ENCODE results near the gene TAB2. TPM values are rescaled to one million over a fixed set of nuclear protein-coding genes. Genes with fewer than 3 reads are reported as not detected.
"Not testable (repeated sequence)": the region's sequence is repeated elsewhere in the genome, so short reads cannot be mapped to it uniquely, and the experiment has no call there.

The TAB2 gene
- total and polyA plus RNA-seq, 2 donors (not counting 3 experiments of a cell fraction or from before 2014, with no cell fraction given), result 26.0 to 37.4 TPM

- H3K4me3 ChIP-seq (replicated peaks in 1 of 3; ENCODE audit: insufficient read depth in 1 of 3, low read depth in 1 of 3, low read length in 3 of 3), result peak overlapping the region; percentile 69 to 95 (median 88)
- H2AFZ ChIP-seq (ENCODE audit: low read depth, low read length), result no peak overlapping the region
- peaks cover 24% of the 10 kb centered on the region for H4K20me1 ChIP-seq (replicated peaks; ENCODE audit: control insufficient read depth, extremely low read depth, insufficient read depth, low read length)
- peak overlapping the region; percentile 41 for H3K9ac ChIP-seq (replicated peaks; ENCODE audit: extremely low read depth, insufficient read depth, low read length)
- H3K36me3 ChIP-seq (ENCODE audit: control insufficient read depth in 2 of 2, extremely low read depth in 1 of 2, insufficient read depth in 2 of 2, low read length in 2 of 2), result no peaks in the 10 kb centered on the region
- H3K27me3 ChIP-seq (ENCODE audit: control insufficient read depth in 2 of 2, insufficient read depth in 2 of 2, low read length in 2 of 2), result peaks cover 6 to 17% of the 10 kb centered on the region in 2 experiments
- dilution Hi-C loops (cut with MboI; ENCODE audit: extremely low pct_ligation_motif_present, low sequenced_read_pairs), result no loop called here
- no peaks in the 10 kb centered on the region for H3K9me1 ChIP-seq (replicated peaks; ENCODE audit: control insufficient read depth, extremely low read depth, insufficient read depth, low read length)
- ChIA-PET POLR2A (no interaction called here), CTCF (interaction anchor here (1.2 to 5.6 kb wide), 2 partner anchors 14 to 112 kb away, joined by 3 to 49 read pairs; no protein-coding TSS in a partner anchor)
- intact Hi-C loops (cut with micrococcal nuclease), result loop anchor here (5.0 kb wide), 1 partner anchor 93 kb away; no protein-coding TSS in a partner anchor
- peaks cover 67% of the 10 kb centered on the region for H3K79me2 ChIP-seq (ENCODE audit: control insufficient read depth, insufficient read depth, low read length)
- DNase-seq (ENCODE audit: low read depth, low spot score) (peak; percentile 50), FAIRE-seq (no peak)
- peak overlapping the region; percentile 95 for H3K4me2 ChIP-seq (ENCODE audit: insufficient read depth, low read length)
- H3K9me3 ChIP-seq (replicated peaks; ENCODE audit: control insufficient read depth, insufficient read depth, low read length), result no peaks in the 10 kb centered on the region
- peaks cover 18% of the 10 kb centered on the region for H3K4me1 ChIP-seq (ENCODE audit: control insufficient read depth, extremely low read depth, insufficient read depth, low read length)
- TF ChIP-seq MYC (IDR thresholded peaks at IDR 0.05; ENCODE audit: low read depth, low read length), result no peak
- no peak for TF ChIP-seq CTCF (IDR thresholded peaks at IDR 0.05; ENCODE audit: extremely low read depth in 1 of 2, insufficient read depth in 1 of 2, low read depth in 1 of 2, low read length in 2 of 2)
- TF ChIP-seq POLR2AphosphoS5 (IDR thresholded peaks at IDR 0.05; ENCODE audit: insufficient read depth, low read depth, low read length), result no peak
- TF ChIP-seq, protein P1, sequence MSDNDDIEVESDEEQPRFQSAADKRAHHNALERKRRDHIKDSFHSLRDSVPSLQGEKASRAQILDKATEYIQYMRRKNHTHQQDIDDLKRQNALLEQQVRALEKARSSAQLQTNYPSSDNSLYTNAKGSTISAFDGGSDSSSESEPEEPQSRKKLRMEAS (IDR thresholded peaks at IDR 0.05; ENCODE audit: insufficient read depth, insufficient read length), result no peak
- TF ChIP-seq EZH2 (IDR thresholded peaks at IDR 0.05; ENCODE audit: borderline replicate concordance, low read depth, low read length, severe bottlenecking), result no peak
- TF ChIP-seq GATA2 (IDR thresholded peaks at IDR 0.05; ENCODE audit: insufficient read depth, insufficient read length, low read depth, low read length), result no peak
- TF ChIP-seq FOS (IDR thresholded peaks at IDR 0.05; ENCODE audit: borderline replicate concordance, insufficient read depth, low read length), result no peak
- no peak for TF ChIP-seq JUN (IDR thresholded peaks at IDR 0.05; ENCODE audit: borderline replicate concordance, insufficient read depth, insufficient read length, low read depth)
- peak overlapping the region; percentile 3 for H3K27ac ChIP-seq (ENCODE audit: insufficient read depth, low read depth, low read length)
- BruUV-seq (replicated peaks), result no TSS peak
Observed at GRCh38 chr6:149319422-149319821, 1.9 kb downstream of the TAB2 start.

- Histone ChIP-seq H3K9ac (replicated peaks; ENCODE audit: extremely low read depth, insufficient read depth, low read length) (peak overlapping the region; percentile 41), H4K20me1 (replicated peaks; ENCODE audit: control insufficient read depth, extremely low read depth, insufficient read depth, low read length) (peaks cover 24% of the 10 kb centered on the region), H3K4me3 (replicated peaks in 1 of 3; ENCODE audit: insufficient read depth in 1 of 3, low read depth in 1 of 3, low read length in 3 of 3) (peak overlapping the region in 1 of 3 experiments; percentile 95), H3K27me3 (ENCODE audit: control insufficient read depth in 2 of 2, insufficient read depth in 2 of 2, low read length in 2 of 2) (peaks cover 3 to 11% of the 10 kb centered on the region in 2 experiments), H3K4me2 (ENCODE audit: insufficient read depth, low read length) (peak overlapping the region; percentile 95), H3K4me1 (ENCODE audit: control insufficient read depth, extremely low read depth, insufficient read depth, low read length) (peaks cover 18% of the 10 kb centered on the region), H3K79me2 (ENCODE audit: control insufficient read depth, insufficient read depth, low read length) (peaks cover 73% of the 10 kb centered on the region)
- H3K9me1 ChIP-seq (replicated peaks; ENCODE audit: control insufficient read depth, extremely low read depth, insufficient read depth, low read length); H2AFZ ChIP-seq (ENCODE audit: low read depth, low read length); DNase-seq (ENCODE audit: low read depth, low spot score); H3K9me3 ChIP-seq (replicated peaks; ENCODE audit: control insufficient read depth, insufficient read depth, low read length); dilution Hi-C loops (cut with MboI; ENCODE audit: extremely low pct_ligation_motif_present, low sequenced_read_pairs); BruUV-seq (replicated peaks); FAIRE-seq; intact Hi-C loops (cut with micrococcal nuclease); H3K27ac ChIP-seq (ENCODE audit: insufficient read depth, low read depth, low read length); H3K36me3 ChIP-seq (ENCODE audit: control insufficient read depth in 2 of 2, extremely low read depth in 1 of 2, insufficient read depth in 2 of 2, low read length in 2 of 2); POLR2A ChIA-PET: not testable (repeated sequence)
- CTCF ChIA-PET, result interaction anchor here (5.6 kb wide), 1 partner anchor 14 kb away, joined by 49 read pairs; no protein-coding TSS in a partner anchor
Observed at GRCh38 chr6:149320016-149320415, 2.5 kb downstream of the TAB2 start.

Measured in endothelial cell of umbilical vein (primary cell).